Lower lobe of right lung (tissue), 2 donors: Measurements from ENCODE around the gene DNAH17. TPM values are rescaled to one million over a fixed set of nuclear protein-coding genes. Genes with fewer than 3 reads are reported as not detected.

Experiments
- ATAC-seq, 2 donors: fragments of 200-7000 bp; cut with Tn5 transposase; one replicate each; pipeline ENCODE4 v1.9.1; 2020 to 2022; ENCODE audit warnings: mild to moderate bottlenecking in 2 of 2, moderate library complexity in 2 of 2
- DNase-seq: peaks from one replicate; pipeline ENCODE4 v3.0.0-alpha.2; 2020
- H3K27ac ChIP-seq: fragments of 200-600 bp; one replicate; pipeline ENCODE4 v1.8.0; 2022
- H3K27me3 ChIP-seq: fragments of 200-600 bp; one replicate; pipeline ENCODE4 v1.8.0; 2022; ENCODE audit warnings: low read depth
- H3K36me3 ChIP-seq: fragments of 200-600 bp; one replicate; pipeline ENCODE4 v1.8.0; 2022; ENCODE audit warnings: mild to moderate bottlenecking
- H3K4me1 ChIP-seq: fragments of 200-600 bp; one replicate; pipeline ENCODE4 v1.8.0; 2022
- H3K4me3 ChIP-seq: fragments of 200-600 bp; one replicate; pipeline ENCODE4 v1.8.0; 2022; ENCODE audit warnings: mild to moderate bottlenecking
- H3K9me3 ChIP-seq: fragments of 200-600 bp; one replicate; pipeline ENCODE4 v1.8.0; 2022
- CTCF ChIP-seq: fragments of 200-600 bp; IDR thresholded peaks from one replicate; pipeline ENCODE4 v1.8.0; 2022; ENCODE audit warnings: antibody characterized with exemption, mild to moderate bottlenecking
- intact Hi-C: fragments of 100-400 bp; cut with DNase I; formaldehyde crosslinking; loops from one replicate; pipeline ENCODE4 v1.11.0; 2022
- total RNA-seq: library from RNA; stranded (reverse); fragmentation: NEBNext Ultra II Directional; extraction: Animal tissue kit (Norgen Biotek cat#: 25700); gene quantifications from one replicate; pipeline ENCODE4 v1.2.1, GENCODE V29; 2021
- donor health status: DM: no; HTN: yes; CAD: no; lungs with severe emphysema.

Gene DNAH17
- total RNA-seq, 1 donor from 2014 or later = 2.8 TPM

GRCh38 chr17:78548725-78549124 is 28.5 kb downstream of the DNAH17 start:
- intact Hi-C loops = no loop called here
- ATAC-seq = no peak
- H3K9me3 ChIP-seq = no peaks in the 10 kb centered on the region

GRCh38 chr17:78547035-78547434 is 30.2 kb downstream of the DNAH17 start:
- no peaks in the 10 kb centered on the region for H3K4me1 ChIP-seq
- no peak for ATAC-seq
- no peak for TF ChIP-seq CTCF
- no peak for DNase-seq
- no peaks in the 10 kb centered on the region for H3K36me3 ChIP-seq
- H3K4me3 ChIP-seq = no peak overlapping the region
- H3K27me3 ChIP-seq = no peaks in the 10 kb centered on the region
- intact Hi-C loops = no loop called here
- no peak overlapping the region for H3K27ac ChIP-seq
- H3K9me3 ChIP-seq = no peaks in the 10 kb centered on the region

More at GRCh38 chr17:78548725-78549124, 28.5 kb downstream of the DNAH17 start:
- no peak for DNase-seq
- TF ChIP-seq CTCF = no peak
- no peak overlapping the region for H3K27ac ChIP-seq
- no peaks in the 10 kb centered on the region for H3K4me1 ChIP-seq
- no peaks in the 10 kb centered on the region for H3K27me3 ChIP-seq
- no peak overlapping the region for H3K4me3 ChIP-seq
- no peaks in the 10 kb centered on the region for H3K36me3 ChIP-seq

- Histone ChIP-seq H3K36me3 (no peaks in the 10 kb centered on the region), H3K4me1 (no peaks in the 10 kb centered on the region), H3K9me3 (no peaks in the 10 kb centered on the region), H3K27me3 (no peaks in the 10 kb centered on the region), H3K4me3 (no peak overlapping the region), H3K27ac (no peak overlapping the region)
- DNase-seq = no peak
- no peak for ATAC-seq
- intact Hi-C loops = no loop called here
- TF ChIP-seq CTCF = no peak
These were observed 30.7 kb downstream of the DNAH17 start for GRCh38 chr17:78546476-78546875.

GRCh38 chr17:78544881-78545755 is 32.1 kb downstream of the DNAH17 start:
- Histone ChIP-seq H3K27me3 (no peaks in the 10 kb centered on the region), H3K27ac (no peak overlapping the region), H3K9me3 (no peaks in the 10 kb centered on the region), H3K36me3 (no peaks in the 10 kb centered on the region), H3K4me1 (no peaks in the 10 kb centered on the region), H3K4me3 (no peak overlapping the region)
- intact Hi-C loops = no loop called here
- DNase-seq (no peak), ATAC-seq (no peak)
- TF ChIP-seq CTCF = no peak

- ATAC-seq = peak; percentile 48 to 51
- TF ChIP-seq CTCF = no peak
- Histone ChIP-seq H3K4me1 (no peaks in the 10 kb centered on the region), H3K27ac (no peak overlapping the region), H3K27me3 (no peaks in the 10 kb centered on the region), H3K4me3 (no peak overlapping the region), H3K36me3 (no peaks in the 10 kb centered on the region), H3K9me3 (no peaks in the 10 kb centered on the region)
- peak; percentile 58 for DNase-seq
- intact Hi-C loops = no loop called here
These were observed 35.5 kb downstream of the DNAH17 start for GRCh38 chr17:78541488-78542206.
